Right lobe of liver (tissue), 6 donors: ENCODE results near the gene PLN. TPM values are rescaled to one million over a fixed set of nuclear protein-coding genes. Genes with fewer than 3 reads are reported as not detected.

ENCODE experiments used
- ATAC-seq, 4 donors: fragments of 200-7000 bp; cut with Tn5 transposase; one replicate each; pipeline ENCODE4 v1.9.1; 2020; ENCODE audit warnings: mild to moderate bottlenecking in 4 of 4, moderate library complexity in 4 of 4
- DNase-seq, 3 donors: peaks; one replicate each; pipeline ENCODE4 v3.0.0-alpha.2; 2020
- H3K27ac ChIP-seq, 3 donors: fragments of 200-600 bp; one replicate each; pipeline ENCODE4 v1.8.0; 2022
- H3K27me3 ChIP-seq, 2 donors: fragments of 200-600 bp; one replicate each; pipeline ENCODE4 v1.8.0; 2022
- H3K36me3 ChIP-seq, 4 donors: fragments of 200-600 bp; sonication (generic) in 1 of 4; one replicate each; pipeline versions ENCODE4 v1.5.1 to v1.8.0; 2017 to 2022; ENCODE audit warnings: control low read depth in 1 of 4
- H3K4me1 ChIP-seq, 4 donors: fragments of 200-600 bp; sonication (generic) in 1 of 4; one replicate each; pipeline versions ENCODE4 v1.5.1 to v1.8.0; 2017 to 2022; ENCODE audit warnings: control low read depth in 1 of 4
- H3K4me3 ChIP-seq, 3 donors: fragments of 200-600 bp; one replicate each; pipeline ENCODE4 v1.8.0; 2022
- H3K9me3 ChIP-seq, 4 donors: fragments of 200-600 bp; sonication (generic) in 1 of 4; one replicate each; pipeline versions ENCODE4 v1.5.1 to v1.8.0; 2017 to 2022; ENCODE audit warnings: control low read depth in 1 of 4
- POLR2A ChIP-seq: fragments of 450-650 bp; IDR thresholded peaks from one replicate; pipeline ENCODE4 v1.6.1; 2017; ENCODE audit warnings: antibody characterized with exemption, mild to moderate bottlenecking
- WGBS: methylation state at CpG from one replicate; pipeline ENCODE4 v1.1.6; 2018; ENCODE audit warnings: low coverage, low lambda C conversion rate; ENCODE audit not compliant: insufficient coverage; ENCODE audit errors: missing lambda C conversion rate; 5-methylcytosine and 5-hydroxymethylcytosine counted together
- intact Hi-C, 2 donors: fragments of 100-400 bp; cut with DNase I; formaldehyde crosslinking; loops; one replicate each; pipeline versions ENCODE4 v1.11.2 to v1.14.1; 2022
- long read RNA-seq: library from polyadenylated mRNA; unstranded; transcript quantifications from one replicate; pipeline ENCODE4 v2.0.0, GENCODE V29; 2019
- total RNA-seq, 6 experiments: library from RNA; depleted of rRNA in 2 of 6; stranded (reverse); fragments of >200 nt in 2 of 6; fragmentation: NEBNext Ultra II Directional in 3 of 6; extraction: Animal tissue kit (Norgen Biotek cat#: 25700) in 3 of 6; gene quantifications; one replicate each; pipeline versions ENCODE4 v1.1.0 to v1.2.4, GENCODE V29; 2016 to 2023
- TF ChIP-seq, protein P1 (sequence below), 4 donors: fragments of 200-600 bp in 3 of 4; fragments of 450-650 bp in 1 of 4; IDR thresholded peaks; one replicate each; pipeline versions ENCODE4 v1.5.1 to v1.8.0; 2016 to 2022; ENCODE audit warnings: antibody characterized with exemption in 4 of 4, mild to moderate bottlenecking in 2 of 4
- donor health status: DM: no; HTN: yes; CAD: no.
- donor health status: DM: no; HTN: no; CAD: no.
- donor health status: DM: no; HTN: no; CAD: no.
- donor health status: DM: no; HTN: yes; CAD: no.
- donor health status: DM: no; HTN: yes; CAD: no.

Gene PLN
- total RNA-seq: under 1 TPM in 4 of 6 experiments, not detected in 2; 0.12 to 0.25 (median 0.20) TPM
- long read RNA-seq: 0 reads

DNA sequence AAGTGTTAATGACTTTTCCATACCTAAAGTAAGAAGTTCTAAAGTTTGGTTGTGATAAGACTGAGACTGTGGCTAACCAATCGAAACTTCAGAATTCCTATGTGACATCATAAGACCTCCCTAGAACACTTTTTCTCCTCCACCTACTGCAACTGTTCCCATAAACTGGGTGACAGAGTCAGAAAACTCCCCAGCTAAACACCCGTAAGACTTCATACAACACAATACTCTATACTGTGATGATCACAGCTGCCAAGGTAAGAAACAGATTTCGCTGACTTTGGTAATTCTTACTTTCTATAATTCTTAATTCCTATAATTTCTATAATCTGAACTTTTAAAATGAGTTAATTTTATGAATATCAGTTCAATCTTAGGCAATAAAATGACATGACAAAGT, at the start of gene PLN:
Gene PLN, plus strand, starts transcription at position 161 of the 400 bp plus-strand sequence. CDS start 10,626 bp downstream, outside the sequence.
- 93% methylated on average over 3 of the region's 3 CpGs for WGBS
- intact Hi-C loops: no loop called here
- ATAC-seq (no peak), DNase-seq (no peak)
- no peaks in the 10 kb centered on the region for H3K9me3 ChIP-seq
- no peaks in the 10 kb centered on the region for H3K36me3 ChIP-seq
- no peaks in the 10 kb centered on the region for H3K27me3 ChIP-seq
- H3K27ac ChIP-seq: no peak within 1 kb of the TSS
- no peaks in the 10 kb centered on the region for H3K4me1 ChIP-seq
- TF ChIP-seq, protein P1, sequence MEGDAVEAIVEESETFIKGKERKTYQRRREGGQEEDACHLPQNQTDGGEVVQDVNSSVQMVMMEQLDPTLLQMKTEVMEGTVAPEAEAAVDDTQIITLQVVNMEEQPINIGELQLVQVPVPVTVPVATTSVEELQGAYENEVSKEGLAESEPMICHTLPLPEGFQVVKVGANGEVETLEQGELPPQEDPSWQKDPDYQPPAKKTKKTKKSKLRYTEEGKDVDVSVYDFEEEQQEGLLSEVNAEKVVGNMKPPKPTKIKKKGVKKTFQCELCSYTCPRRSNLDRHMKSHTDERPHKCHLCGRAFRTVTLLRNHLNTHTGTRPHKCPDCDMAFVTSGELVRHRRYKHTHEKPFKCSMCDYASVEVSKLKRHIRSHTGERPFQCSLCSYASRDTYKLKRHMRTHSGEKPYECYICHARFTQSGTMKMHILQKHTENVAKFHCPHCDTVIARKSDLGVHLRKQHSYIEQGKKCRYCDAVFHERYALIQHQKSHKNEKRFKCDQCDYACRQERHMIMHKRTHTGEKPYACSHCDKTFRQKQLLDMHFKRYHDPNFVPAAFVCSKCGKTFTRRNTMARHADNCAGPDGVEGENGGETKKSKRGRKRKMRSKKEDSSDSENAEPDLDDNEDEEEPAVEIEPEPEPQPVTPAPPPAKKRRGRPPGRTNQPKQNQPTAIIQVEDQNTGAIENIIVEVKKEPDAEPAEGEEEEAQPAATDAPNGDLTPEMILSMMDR (IDR thresholded peaks at IDR 0.05): no peak
- TF ChIP-seq POLR2A: no peak
- H3K4me3 ChIP-seq: no peak within 1 kb of the TSS

DNA sequence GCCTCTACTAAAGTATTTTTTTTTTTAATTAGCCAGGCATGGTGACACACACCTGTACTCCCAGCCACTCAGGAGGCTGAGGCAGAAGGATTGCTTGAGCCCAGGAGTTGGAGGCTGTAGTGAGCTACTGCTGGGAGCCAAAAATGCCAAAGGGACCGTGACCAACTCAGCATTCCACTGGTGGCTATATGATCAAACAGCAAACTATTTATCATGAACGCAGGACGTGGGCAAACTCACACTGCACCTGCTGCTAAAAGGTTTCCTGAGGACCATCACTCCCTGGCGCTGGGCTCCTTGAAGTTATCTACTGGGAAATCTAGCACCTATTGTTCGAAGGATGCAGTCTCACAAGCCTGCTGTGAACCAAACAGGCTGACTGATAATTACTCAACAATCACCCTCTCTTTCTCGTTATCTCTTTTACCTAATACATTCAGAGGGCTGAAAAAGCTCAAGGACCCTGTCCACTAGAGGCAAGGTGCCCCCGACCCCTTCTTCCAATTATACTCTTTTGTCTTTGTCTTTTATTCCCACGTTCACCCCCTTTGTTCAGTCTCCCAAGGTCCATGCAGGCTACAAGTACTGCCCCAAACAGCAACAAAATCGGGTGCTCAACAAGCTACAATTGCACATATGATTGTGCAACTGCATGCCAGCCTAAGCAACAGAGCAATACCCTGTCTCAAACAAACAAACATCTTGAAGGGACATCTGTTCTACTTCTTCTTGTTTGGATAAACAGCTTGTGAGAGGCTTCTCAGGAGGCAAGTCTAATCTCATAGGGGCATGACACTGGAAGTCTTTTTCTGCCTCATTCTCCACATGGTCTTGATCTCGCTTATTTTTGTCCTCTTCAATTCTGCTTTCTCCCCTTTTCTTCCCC, 47.7 kb upstream of the PLN start:
- no peaks in the 10 kb centered on the region for H3K36me3 ChIP-seq
- no peaks in the 10 kb centered on the region for H3K9me3 ChIP-seq
- intact Hi-C loops: no loop called here
- H3K27ac ChIP-seq: no peak overlapping the region
- no peak overlapping the region for H3K4me3 ChIP-seq
- DNase-seq (no peak), ATAC-seq (no peak)
- TF ChIP-seq, protein P1 (IDR thresholded peaks at IDR 0.05): no peak
- no peak for TF ChIP-seq POLR2A
- H3K27me3 ChIP-seq: no peaks in the 10 kb centered on the region
- H3K4me1 ChIP-seq: no peaks in the 10 kb centered on the region
- WGBS: 90% methylated on average over 6 of the region's 10 CpGs

DNA sequence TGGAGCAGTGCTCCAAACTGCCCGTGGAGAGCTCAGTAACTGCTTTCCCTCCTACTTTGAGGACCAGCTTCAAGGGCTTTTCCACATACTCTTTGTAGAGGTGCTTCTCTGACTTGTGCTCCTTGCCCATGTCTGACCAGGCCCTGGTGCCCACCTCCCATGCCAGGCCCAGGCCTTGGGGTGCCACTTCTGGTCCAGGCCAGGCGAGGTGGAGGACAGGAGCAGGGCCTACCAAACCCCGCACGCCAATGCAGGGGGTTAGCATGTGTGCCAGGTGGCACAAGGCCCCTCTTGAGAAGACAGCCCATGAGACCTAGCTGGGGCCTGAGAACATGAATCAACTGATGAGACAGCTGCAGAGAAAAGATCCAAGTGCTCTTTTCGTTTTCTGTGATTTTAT, 47.0 kb upstream of the PLN start:
- Histone ChIP-seq H3K27ac (no peak overlapping the region), H3K4me1 (no peaks in the 10 kb centered on the region), H3K27me3 (no peaks in the 10 kb centered on the region), H3K9me3 (no peaks in the 10 kb centered on the region), H3K36me3 (no peaks in the 10 kb centered on the region), H3K4me3 (no peak overlapping the region)
- DNase-seq (no peak), ATAC-seq (no peak)
- WGBS: 93% methylated on average over 4 of the region's 5 CpGs
- intact Hi-C loops: no loop called here
- TF ChIP-seq, protein P1 (IDR thresholded peaks at IDR 0.05): no peak
- no peak for TF ChIP-seq POLR2A

DNA sequence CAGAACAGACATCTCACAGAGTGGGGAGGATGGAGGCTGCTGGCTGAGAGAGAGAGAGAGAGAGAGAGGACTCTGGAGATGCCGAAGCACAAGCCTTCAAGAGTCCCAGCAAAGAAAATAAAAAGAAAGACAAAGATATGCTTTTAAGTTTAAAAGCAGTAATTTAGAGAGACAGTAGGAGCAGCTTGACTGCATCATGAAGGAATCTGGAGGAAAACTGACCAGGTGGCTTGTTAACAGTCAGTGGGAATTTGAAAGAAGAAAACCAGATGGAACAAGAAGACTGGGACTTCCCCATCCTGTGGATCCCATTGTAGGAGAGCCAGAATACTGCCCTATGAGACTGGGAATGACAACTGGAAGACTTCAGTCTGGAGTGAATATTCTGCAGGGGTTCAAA, 46.3 kb upstream of the PLN start:
- Histone ChIP-seq H3K4me3 (no peak overlapping the region), H3K9me3 (no peaks in the 10 kb centered on the region), H3K36me3 (no peaks in the 10 kb centered on the region), H3K27me3 (no peaks in the 10 kb centered on the region), H3K27ac (no peak overlapping the region), H3K4me1 (no peaks in the 10 kb centered on the region)
- ATAC-seq: no peak
- DNase-seq: no peak
- TF ChIP-seq, protein P1 (IDR thresholded peaks at IDR 0.05): no peak
- no peak for TF ChIP-seq POLR2A
- 100% methylated on average over 1 of the region's 1 CpG for WGBS
- intact Hi-C loops: no loop called here
